Left ventricle myocardium inferior (tissue), 1 donor: ENCODE measurements around the gene SLC38A10. TPM values are rescaled to one million over a fixed set of nuclear protein-coding genes. Genes with fewer than 3 reads are reported as not detected.

Source experiments
- DNase-seq: peaks from one replicate; pipeline ENCODE4 v3.0.0-alpha.2; 2020
- H3K27ac ChIP-seq: fragments of 200-600 bp; replicated peaks from 2 replicates; pipeline ENCODE4 v1.8.0; 2021
- H3K27me3 ChIP-seq: fragments of 200-600 bp; 2 replicates; pipeline ENCODE4 v1.8.0; 2021; ENCODE audit warnings: low read depth
- H3K36me3 ChIP-seq: fragments of 200-600 bp; 2 replicates; pipeline ENCODE4 v1.8.0; 2021
- H3K4me1 ChIP-seq: fragments of 200-600 bp; 2 replicates; pipeline ENCODE4 v1.8.0; 2021
- H3K4me3 ChIP-seq: fragments of 200-600 bp; 2 replicates; pipeline ENCODE4 v1.8.0; 2021; ENCODE audit warnings: mild to moderate bottlenecking, moderate library complexity
- H3K9me3 ChIP-seq: fragments of 200-600 bp; replicated peaks from 2 replicates; pipeline ENCODE4 v1.8.0; 2021
- intact Hi-C: fragments of 100-400 bp; cut with micrococcal nuclease; formaldehyde crosslinking; loops from one replicate; pipeline ENCODE4 v1.11.0; 2022
- total RNA-seq: library from RNA; stranded (reverse); fragmentation: NEBNext Ultra II Directional; extraction: Animal tissue kit (Norgen Biotek cat#: 25700); gene quantifications from one replicate; pipeline ENCODE4 v1.2.1, GENCODE V29; 2021
- TF ChIP-seq, protein P1 (sequence below): fragments of 200-600 bp; IDR thresholded peaks from 2 replicates; pipeline ENCODE4 v1.8.0; 2021; ENCODE audit warnings: antibody characterized with exemption, mild to moderate bottlenecking, borderline replicate concordance
- donor health status: DM: no; HTN: yes; CAD: no; lungs with severe emphysema.

The SLC38A10 gene
- total RNA-seq, 1 donor from 2014 or later: 50.1 TPM

DNA sequence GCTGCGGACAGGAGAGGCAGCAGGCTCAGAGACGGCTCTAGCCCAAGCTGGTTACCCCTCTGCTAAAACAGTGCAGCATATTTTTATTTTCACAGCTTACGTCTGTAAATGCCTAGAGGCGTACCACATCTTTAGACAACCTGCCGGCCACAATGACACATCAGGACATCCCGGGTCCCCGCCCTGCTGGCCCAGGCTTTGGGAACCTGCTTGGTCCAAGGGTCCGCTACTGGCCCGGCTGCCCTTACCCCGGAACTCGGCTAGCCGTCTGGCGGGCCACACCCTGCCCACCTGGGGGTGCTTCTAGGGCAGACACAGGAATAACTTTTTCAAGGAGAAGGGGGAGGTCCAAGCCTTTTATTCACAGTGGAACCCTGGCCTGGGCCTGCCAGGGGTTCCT lies 76.6 kb downstream of the SLC38A10 start:
- no peaks in the 10 kb centered on the region for H3K9me3 ChIP-seq
- no peak overlapping the region for H3K27ac ChIP-seq
- H3K36me3 ChIP-seq: peaks cover 13% of the 10 kb centered on the region
- H3K4me1 ChIP-seq: peaks cover 21% of the 10 kb centered on the region
- TF ChIP-seq, protein P1, sequence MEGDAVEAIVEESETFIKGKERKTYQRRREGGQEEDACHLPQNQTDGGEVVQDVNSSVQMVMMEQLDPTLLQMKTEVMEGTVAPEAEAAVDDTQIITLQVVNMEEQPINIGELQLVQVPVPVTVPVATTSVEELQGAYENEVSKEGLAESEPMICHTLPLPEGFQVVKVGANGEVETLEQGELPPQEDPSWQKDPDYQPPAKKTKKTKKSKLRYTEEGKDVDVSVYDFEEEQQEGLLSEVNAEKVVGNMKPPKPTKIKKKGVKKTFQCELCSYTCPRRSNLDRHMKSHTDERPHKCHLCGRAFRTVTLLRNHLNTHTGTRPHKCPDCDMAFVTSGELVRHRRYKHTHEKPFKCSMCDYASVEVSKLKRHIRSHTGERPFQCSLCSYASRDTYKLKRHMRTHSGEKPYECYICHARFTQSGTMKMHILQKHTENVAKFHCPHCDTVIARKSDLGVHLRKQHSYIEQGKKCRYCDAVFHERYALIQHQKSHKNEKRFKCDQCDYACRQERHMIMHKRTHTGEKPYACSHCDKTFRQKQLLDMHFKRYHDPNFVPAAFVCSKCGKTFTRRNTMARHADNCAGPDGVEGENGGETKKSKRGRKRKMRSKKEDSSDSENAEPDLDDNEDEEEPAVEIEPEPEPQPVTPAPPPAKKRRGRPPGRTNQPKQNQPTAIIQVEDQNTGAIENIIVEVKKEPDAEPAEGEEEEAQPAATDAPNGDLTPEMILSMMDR: no peak
- no peak for DNase-seq
- no peaks in the 10 kb centered on the region for H3K27me3 ChIP-seq
- intact Hi-C loops: no loop called here
- H3K4me3 ChIP-seq: no peak overlapping the region

DNA sequence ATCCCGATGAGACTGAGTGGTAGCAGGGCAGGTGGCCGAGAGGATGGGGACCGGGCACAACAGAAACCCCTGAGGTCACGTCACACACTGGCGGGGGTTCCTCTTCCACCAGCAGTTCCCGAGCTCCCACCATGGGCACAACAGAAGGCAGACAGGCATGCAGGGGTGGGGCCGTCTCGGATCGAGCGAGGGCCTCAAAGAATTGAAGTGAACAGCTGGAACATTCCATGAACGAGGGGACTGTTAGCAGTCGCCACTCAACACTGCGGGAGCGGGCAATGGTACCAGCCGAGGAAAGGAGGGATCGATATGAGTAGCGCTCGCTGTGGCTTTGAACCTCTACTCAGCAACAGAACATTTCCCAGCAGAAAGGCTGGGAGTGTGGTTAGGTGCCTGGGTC lies 77.6 kb downstream of the SLC38A10 start:
- peaks cover 13% of the 10 kb centered on the region for H3K36me3 ChIP-seq
- TF ChIP-seq, protein P1: no peak
- no peaks in the 10 kb centered on the region for H3K9me3 ChIP-seq
- no peak overlapping the region for H3K4me3 ChIP-seq
- H3K27me3 ChIP-seq: no peaks in the 10 kb centered on the region
- no peak overlapping the region for H3K27ac ChIP-seq
- no peak for DNase-seq
- peaks cover 15% of the 10 kb centered on the region for H3K4me1 ChIP-seq
- intact Hi-C loops: no loop called here

- no peak for DNase-seq
- Histone ChIP-seq H3K27ac (no peak overlapping the region), H3K36me3 (peaks cover 6% of the 10 kb centered on the region), H3K9me3 (no peaks in the 10 kb centered on the region), H3K4me3 (no peak overlapping the region), H3K27me3 (no peaks in the 10 kb centered on the region), H3K4me1 (no peaks in the 10 kb centered on the region)
- intact Hi-C loops: no loop called here
- TF ChIP-seq, protein P1: no peak
Observed at GRCh38 chr17:81213978-81214377, 81.1 kb downstream of the SLC38A10 start.

DNA sequence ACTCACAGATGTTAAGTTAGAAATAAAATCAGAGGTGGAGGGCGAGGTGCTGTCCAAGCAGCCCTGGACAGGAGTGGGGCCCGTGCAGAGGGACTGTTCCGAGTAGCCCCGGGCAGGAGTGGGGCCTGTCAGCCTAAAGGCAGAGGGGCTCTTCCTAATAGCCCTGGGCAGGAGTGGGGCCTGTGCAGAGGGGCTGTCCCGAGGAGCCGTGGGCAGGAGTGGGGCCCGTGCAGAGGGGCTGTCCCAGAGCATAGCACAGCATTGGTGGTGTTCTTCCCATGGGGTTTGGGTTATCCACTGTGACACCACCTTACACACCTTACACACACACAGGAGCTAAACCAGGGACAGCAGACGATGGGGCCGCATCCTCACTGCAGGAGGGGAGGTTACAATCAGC lies 82.7 kb downstream of the SLC38A10 start:
- Histone ChIP-seq H3K27me3 (no peaks in the 10 kb centered on the region), H3K9me3 (no peaks in the 10 kb centered on the region), H3K36me3 (no peaks in the 10 kb centered on the region), H3K4me1 (no peaks in the 10 kb centered on the region), H3K4me3 (no peak overlapping the region), H3K27ac (no peak overlapping the region)
- TF ChIP-seq, protein P1: no peak
- DNase-seq: no peak
- intact Hi-C loops: no loop called here

- TF ChIP-seq, protein P1: no peak
- no peak overlapping the region for H3K4me3 ChIP-seq
- H3K27me3 ChIP-seq: no peaks in the 10 kb centered on the region
- H3K4me1 ChIP-seq: no peaks in the 10 kb centered on the region
- H3K36me3 ChIP-seq: peaks cover 6% of the 10 kb centered on the region
- no peaks in the 10 kb centered on the region for H3K9me3 ChIP-seq
- H3K27ac ChIP-seq: no peak overlapping the region
- intact Hi-C loops: no loop called here
- no peak for DNase-seq
Observed at GRCh38 chr17:81210868-81211267, 84.2 kb downstream of the SLC38A10 start.

GRCh38 chr17:81210466-81210865 lies 84.6 kb downstream of the SLC38A10 start:
- intact Hi-C loops: no loop called here
- DNase-seq: no peak
- H3K27ac ChIP-seq: no peak overlapping the region

More at GRCh38 chr17:81210466-81210865, 84.6 kb downstream of the SLC38A10 start:
- Histone ChIP-seq H3K36me3 (peaks cover 6% of the 10 kb centered on the region), H3K4me3 (no peak overlapping the region), H3K4me1 (no peaks in the 10 kb centered on the region), H3K9me3 (no peaks in the 10 kb centered on the region), H3K27me3 (no peaks in the 10 kb centered on the region)
- TF ChIP-seq, protein P1: no peak
